ENCODE results near the gene UPB1.
"Not testable (repeated sequence)": the region's sequence is repeated elsewhere in the genome, so short reads cannot be mapped to it uniquely, and the experiment has no call there.

Gene UPB1

DNA sequence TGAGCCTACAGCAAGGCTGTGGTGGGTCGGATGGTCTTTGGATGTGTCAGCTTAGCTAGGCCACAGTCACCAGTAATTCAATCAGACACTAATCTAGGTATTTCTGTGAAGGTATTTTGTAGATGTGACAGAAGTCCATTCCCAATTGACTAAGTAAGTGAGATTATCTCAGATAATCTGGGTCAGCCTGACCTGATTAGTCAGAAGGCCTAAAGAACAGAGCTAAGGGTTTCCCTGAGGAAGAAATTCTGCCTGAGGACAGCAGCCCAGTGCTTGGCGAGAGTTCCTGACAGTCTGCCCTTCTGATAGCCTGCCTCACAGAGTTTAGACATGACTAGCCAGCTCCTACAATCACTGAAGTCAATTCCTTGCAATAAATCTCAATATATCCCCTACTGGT lies 31.1 kb downstream of the UPB1 start:
- no peak overlapping the region for H3K4me3 ChIP-seq (ENCODE audit: low read depth, low read length)

DNA sequence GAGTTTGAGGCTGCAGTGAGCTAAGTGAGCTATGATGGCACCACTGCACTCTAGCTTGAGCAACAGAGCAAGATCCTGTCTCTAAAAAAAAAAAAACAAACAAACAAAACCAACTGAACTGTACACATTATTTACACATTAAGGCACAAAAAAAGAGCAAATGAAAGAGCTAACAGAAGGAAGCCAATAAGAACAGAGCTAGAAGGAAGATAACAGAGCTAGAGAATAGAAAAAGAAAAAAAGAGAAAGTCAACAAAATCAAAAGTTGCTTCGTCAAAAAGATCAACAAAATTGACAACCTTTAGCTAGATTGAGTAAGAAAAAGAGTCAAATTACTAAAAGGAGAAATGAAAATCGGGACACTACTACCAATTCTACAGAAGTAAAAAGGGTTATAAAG lies 34.8 kb downstream of the UPB1 start:
- no peak overlapping the region for H3K4me3 ChIP-seq (ENCODE audit: low read depth, low read length)

DNA sequence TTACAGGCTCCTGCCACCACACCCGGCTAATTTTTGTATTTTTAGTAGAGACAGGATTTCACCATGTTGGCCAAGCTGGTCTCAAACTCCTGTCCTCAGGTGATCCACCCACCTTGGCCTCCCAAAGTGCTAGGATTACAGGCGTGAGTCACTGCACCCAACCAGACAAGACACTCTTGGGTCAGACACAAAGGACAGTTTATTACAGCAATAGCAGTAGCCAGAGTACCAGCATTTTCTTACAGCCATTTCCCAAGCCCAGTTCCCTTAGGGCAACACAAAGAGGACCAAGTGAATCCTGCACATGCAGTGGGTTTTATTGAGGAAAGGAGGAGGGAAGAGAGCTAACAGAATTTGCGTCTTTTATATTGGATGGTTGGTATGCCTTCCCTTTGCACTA lies 35.8 kb downstream of the UPB1 start:
- not testable (repeated sequence) for H3K4me3 ChIP-seq (ENCODE audit: low read depth, low read length)

DNA sequence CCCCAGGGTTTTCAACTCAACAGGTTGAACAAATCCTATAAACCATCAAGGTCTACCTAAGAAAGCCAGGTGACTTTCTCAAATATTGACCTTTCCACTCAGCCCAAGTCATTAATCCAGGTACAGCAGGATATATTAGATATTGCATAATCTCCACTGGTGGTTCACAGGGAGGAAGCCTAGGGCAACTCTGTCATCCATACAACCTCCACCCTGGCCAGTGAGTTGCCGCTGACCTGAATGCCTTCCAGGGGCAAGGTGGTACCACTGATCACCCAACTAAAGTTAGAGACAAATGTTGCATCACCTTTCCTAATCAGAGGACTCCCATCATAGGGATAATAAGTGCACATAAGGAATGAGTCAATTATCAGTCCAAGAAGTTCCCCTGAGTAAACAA lies 36.9 kb downstream of the UPB1 start:
- no peak overlapping the region for H3K4me3 ChIP-seq (ENCODE audit: low read depth, low read length)

DNA sequence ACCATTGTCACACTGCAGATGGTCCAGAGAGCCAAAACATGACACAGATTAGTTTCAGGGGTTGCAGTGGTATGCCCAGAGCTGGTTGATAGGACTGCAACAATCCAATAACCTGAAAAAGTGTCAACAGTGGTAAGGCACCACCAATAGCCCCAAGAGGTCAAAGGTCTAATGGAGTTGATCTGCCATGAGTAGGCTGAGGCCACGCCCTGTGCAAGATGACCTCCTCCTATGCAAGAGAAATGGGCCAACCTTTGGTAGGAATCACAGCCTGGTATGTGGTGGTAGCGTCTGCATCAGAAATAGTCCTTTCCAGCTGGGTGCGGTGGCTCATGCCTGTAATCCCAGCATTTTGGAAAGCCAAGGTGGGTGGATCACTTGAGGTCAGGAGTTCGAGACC lies 40.2 kb downstream of the UPB1 start:
- no peak overlapping the region for H3K4me3 ChIP-seq (ENCODE audit: low read depth, low read length)

DNA sequence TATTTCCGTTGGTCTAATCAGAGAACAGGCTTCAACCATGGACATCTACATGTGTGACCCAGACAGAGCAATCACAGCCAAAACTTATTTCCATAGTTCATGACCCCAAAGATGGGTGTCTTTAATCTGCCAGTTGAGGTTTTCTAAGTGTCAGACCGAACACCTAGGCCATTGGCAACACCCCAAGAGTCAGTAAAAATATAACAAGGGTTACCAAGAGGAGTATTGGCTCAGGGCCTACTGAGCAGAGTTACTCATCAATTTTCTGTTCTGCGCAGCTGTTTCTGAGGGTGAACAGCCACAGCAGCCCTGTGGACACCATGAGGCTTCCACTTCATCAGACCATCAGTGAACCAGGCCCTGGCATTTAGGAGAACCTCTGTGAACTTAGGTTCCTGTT lies 41.0 kb downstream of the UPB1 start:
- H3K4me3 ChIP-seq (ENCODE audit: low read depth, low read length) = no peak overlapping the region

DNA sequence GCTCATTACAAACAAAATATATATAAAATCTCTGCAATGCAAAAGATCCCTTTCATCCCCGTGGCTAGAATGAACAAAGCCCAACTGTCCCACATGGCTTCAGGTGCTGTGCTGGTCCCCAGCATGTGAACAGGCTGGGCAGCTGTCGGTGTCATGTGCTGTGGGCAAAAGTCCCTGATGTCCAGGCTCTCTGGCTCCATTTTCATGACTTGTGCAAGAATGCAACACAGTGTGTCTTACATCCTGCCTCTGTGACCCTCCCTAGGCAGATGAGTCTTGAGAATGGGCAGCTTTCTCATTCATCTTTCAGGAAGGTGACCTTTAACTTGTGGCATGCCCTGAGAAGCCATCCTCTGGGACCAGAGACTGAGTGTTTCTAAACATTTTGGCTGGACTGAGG lies 45.3 kb downstream of the UPB1 start:
- H3K4me3 ChIP-seq (ENCODE audit: low read depth, low read length) = no peak overlapping the region

DNA sequence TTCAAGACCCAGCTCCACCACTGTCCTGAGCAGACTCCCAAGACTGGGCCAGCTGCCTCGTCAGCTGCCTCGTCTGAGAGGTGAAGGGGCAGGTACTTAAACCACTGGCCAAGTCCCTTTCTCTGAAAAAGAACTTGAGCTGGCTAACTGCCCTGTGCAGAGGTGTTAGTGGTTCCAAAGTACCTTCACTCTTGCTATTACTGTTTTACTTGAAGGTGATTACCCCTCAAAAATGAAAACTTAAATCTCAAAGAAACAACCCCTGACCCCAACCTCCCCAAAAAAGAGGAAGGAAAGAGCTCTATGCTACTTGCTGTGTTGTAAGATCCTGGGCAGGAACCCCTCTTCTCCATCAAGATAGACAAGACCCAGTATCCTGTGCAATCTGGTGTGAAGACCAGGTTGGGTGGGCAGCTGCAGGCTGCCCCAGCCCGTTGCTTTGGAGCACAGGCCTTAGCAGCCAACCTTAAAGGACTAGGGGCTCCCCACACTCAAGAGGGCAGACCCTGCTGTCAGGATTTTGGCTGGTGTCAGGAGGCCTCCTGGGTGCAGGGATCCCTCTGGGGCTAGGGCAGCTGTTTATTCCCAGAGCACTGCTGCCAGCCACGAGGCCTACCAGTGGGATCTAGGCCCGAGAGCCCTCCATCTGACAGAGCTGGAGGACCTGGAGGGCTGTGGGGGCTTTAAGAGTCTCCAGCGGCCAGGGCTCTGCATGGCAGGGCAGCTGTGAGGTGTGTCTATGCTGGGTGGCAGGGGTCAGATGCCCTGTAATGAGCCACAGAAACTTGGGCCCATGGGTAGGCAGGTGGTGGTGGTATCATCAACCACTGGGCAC lies 46.8 kb downstream of the UPB1 start:
- no peak overlapping the region for H3K4me3 ChIP-seq (ENCODE audit: low read depth, low read length)

DNA sequence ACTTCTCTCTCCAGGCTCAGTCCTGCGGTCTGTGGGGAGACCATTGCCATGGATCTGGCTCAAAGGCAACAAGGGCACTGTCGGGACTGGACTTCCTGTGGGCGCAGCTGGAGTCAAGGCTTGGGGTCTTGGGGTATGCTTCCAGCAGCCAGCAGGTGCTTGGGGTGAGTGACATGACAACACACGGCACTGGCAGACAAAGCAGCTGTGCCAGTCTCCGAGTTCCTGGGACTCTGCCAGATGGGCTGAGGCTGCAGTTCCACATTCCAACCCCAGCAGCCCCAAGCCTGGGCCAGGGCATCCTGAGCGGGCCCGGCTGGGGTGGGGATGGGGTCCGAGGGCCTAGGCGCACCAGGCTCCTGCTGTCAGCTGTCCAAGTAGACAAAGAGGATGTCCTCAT lies 47.5 kb downstream of the UPB1 start:
- no peak overlapping the region for H3K4me3 ChIP-seq (ENCODE audit: low read depth, low read length)

DNA sequence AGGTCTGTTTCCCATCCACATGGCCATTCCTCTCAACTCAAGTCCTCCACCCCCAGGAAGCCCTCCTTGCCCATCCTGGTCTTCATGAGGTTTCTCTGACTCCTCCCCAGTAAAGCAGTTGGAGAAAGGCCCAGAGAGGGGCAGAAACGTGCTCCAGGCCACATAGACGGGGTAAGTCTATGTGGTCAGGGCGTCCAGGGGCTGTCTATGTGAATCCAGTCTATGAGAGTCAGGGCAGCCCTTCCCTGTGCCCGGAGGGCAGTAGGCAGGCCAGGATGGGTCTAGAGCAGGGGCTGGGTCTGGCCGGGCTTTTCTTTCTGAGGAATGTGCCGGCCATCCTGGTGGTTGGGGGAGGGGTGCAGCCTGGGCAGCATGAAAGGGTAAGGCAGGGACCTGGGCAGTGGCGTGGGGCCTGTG lies 48.1 kb downstream of the UPB1 start:
- H3K4me3 ChIP-seq (ENCODE audit: low read depth, low read length) = no peak overlapping the region

DNA sequence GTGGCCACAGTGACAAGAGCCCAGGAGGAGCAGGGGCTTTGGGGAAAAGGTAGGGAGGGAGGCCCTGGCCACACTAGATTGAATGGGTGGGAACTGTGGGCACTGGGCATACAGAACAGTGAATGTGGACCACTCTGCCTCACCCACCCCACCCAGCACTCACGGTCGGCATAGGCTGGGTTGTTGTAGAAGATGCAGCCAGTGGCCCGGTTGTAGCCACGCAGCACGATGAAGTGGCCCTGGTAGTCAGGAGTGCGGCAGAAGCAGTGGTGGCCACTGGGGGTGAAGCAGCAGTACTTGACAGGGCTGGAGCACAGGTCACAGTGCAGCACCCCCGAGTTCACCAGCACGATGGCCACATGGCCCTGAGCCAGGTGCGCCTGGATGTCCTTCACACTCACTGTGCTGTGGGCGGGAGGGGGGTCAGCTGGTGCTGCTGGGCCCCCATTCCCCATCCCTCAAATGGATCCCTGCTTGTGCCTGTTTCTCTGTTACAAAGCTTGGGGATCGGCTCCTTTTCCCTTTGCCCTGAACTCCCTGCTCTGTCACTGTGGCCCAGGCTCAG lies 48.6 kb downstream of the UPB1 start:
- H3K4me3 ChIP-seq (ENCODE audit: low read depth, low read length) = no peak overlapping the region

DNA sequence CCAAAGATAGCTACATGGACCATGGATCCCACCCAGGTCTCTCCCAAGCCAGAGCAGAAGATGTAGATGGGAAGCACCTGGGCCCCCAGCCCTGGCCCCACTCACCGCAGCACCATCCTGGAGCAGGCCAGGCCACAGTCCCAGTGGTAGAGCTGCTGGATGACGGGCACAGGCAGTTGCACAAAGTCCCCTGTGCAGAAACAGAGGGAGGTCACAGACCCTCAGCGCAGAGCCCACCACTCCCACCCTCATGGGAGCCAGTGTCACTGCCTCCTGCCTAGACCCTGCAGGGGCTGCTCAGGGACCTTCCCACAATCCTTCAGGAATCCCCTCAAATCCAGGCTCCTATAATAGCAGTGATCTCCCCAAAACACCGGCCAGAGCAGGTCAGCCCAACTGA lies 53.7 kb downstream of the UPB1 start:
- H3K4me3 ChIP-seq (ENCODE audit: low read depth, low read length) = no peak overlapping the region

DNA sequence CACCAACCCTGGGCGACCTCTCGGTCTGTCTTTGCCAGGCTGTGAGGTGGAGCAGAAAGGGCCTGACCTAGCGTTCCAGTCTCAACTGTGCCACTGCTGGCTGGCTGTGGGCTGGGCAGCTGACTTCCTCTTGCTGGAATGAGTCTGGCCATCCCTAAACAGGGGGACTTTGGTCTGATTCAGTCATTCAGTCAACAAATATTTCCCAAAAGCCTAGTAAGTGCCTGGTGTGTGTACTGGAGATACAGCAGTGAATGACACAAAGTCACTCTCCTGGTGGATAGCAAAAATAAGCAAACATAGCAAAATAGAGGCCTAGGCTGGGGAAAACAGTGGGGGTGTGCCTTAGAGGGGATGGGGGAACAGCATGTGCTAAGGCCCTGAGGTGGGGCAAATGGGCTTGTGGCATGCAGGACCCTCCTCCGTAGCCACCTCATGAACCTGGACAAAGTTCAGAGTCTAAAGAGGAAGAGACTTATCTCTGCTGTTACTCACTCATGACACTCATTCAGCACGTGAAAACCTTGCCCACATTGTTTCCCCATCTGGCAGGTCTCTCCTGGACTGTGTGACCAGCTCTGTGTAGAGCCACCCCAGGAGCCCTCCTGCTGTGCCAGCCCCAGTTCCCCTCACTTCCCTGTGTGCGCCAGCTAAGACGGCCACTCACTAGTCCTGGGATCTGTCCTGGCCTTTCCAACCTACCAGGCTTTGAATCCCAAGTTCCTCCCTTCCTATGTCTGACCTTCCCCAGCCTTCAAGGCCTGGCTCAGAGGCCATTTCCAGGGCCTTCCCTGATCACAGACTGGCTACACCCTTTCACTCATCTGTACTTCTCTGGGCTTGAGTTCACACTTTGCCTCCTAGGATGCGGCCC lies 55.1 kb downstream of the UPB1 start:
- H3K4me3 ChIP-seq (ENCODE audit: low read depth, low read length) = no peak overlapping the region

DNA sequence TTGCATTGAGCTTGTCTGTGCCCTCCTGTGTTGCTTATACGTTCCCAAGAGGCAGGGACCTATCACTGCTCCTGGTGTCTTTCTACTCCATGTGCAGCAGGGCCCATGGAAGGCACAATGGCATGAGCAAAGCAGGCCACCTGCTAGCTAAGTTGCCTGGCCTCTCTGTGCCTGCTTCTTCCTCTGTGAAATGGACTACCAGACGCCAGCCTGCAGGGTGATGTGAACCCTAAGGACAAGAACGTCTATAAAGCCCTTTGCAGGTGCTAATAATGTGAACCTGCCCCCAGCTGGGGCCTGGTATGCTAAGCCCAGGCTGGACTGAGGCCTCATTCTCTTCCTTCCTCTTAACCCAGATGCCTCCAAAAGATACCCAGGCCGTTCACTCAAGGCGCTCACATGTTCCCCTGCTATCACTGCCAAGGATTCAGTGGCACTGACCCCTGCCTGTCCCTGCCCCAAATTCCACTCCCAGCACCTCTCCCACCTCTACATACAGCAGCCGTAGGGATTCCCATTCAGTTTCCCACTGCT lies 55.8 kb downstream of the UPB1 start:
- H3K4me3 ChIP-seq (ENCODE audit: low read depth, low read length) = no peak overlapping the region

DNA sequence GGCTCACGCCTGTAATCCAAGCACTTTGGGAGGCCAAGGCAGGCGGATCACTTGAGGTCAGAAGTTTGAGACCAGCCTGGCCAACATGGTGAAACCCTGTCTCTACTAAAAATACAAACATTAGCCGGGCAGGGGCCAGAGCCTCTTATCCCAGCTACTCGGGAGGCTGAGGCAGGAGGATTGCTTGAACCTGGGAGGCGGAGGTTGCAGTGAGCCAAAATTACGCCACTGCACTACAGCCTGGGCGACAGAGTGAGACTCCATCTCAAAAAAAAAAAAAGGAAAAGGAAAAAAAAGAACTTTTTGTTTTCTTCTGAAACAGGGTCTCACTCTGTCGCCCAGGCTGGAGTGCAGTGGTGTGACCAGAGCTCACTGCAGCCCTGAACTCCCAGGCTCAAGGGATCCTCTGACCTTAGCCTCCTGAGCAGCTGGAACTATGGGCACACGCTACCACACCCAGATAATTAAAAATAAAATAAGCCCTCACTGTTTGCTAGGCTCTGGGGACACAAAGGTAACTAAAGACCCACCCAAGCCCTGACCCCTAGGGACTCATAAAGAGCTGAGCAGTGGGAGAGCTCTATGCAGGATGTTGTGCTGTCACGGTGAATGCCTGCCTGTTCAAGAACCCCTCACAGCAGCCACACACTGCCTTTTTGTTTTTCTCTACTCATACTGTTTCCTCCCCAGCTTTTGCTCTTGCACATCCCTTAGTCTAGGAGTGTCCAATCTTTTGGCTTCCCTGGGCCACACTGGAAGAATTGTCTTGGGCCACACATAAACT lies 57.6 kb downstream of the UPB1 start:
- H3K4me3 ChIP-seq (ENCODE audit: low read depth, low read length) = not testable (repeated sequence)

DNA sequence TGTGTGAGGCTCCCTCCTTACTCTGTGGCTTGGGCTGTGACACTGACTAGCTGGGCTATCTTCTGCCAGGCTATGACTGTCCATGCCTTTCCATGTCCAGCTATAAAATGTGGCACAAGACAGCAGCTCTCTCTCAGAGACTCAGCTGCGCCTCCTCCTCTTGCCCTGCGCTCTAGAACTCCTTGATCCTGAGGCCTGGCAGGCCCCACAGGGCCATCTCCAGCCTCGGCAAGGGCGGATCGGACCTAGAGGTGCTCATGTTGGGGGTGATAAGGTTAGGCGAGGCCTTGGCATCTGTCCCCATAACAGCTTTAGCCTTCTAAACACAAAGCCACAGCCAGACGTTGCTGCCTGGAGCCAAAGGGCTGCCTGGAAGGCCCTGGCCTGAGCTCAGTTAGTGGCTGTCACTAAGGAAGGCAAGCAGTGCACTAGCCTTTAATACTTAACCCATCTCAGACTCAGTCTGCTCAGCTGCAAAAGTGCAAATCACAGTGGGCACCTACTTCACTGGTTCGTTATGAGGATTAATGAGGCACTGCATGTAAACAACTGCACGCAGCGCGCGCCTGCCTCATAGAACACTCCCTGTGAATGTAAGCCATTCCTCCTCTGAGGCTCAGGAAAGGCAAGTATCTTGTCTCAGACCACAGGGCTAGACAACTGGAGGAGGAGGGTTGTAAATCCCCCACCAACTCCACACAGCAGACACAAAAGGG lies 58.6 kb downstream of the UPB1 start:
- H3K4me3 ChIP-seq (ENCODE audit: low read depth, low read length) = peak overlapping the region; percentile 69

DNA sequence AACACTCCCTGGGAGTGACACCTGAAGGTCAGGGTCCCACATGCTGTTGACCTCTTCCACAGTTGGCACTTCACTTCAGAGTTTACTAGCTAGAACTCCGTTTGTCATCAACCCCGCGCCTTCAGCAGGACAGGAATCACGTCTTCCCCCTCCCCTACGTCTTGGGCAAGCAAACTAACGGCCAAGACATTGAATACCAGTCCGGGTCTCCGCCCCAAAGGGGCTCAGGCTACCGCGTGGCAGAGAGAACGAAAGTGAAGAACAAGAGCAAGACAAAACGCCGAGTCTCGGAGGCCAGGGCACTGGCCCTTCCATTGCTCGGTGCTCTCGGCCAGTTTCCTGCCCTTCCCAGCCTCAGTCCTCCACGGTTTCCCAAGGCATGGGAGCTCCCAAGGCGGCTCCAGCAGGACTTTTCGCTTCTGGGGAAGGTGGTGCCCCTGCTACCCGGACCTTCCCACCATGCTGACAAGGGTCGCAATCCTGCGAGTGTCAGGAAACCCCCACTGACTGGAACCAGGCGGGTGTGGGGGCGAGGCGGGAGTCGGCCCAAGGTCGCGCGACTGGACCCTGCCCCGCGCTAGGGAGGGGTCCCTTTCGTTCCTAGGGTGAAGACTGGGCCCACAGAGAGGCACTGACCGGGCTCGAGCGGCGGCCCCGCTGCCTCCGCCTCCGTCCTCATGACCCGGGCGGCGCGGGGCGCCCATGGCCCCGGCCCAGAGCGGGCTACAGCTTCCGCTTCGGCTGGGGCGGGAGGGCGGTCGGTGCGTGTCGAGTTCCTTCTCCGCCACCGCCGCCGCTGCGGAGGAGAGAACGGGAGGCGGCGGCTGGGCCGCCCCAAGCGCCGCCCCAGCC lies 59.4 kb downstream of the UPB1 start, which contains the start of gene GUCD1:
GUCD1 (minus strand) TSS at position 826 of the 852 bp plus-strand sequence; CDS start at position 679, 147 bp downstream.
- H3K4me3 ChIP-seq (ENCODE audit: low read depth, low read length) = peak within 1 kb of the TSS; percentile 83

DNA sequence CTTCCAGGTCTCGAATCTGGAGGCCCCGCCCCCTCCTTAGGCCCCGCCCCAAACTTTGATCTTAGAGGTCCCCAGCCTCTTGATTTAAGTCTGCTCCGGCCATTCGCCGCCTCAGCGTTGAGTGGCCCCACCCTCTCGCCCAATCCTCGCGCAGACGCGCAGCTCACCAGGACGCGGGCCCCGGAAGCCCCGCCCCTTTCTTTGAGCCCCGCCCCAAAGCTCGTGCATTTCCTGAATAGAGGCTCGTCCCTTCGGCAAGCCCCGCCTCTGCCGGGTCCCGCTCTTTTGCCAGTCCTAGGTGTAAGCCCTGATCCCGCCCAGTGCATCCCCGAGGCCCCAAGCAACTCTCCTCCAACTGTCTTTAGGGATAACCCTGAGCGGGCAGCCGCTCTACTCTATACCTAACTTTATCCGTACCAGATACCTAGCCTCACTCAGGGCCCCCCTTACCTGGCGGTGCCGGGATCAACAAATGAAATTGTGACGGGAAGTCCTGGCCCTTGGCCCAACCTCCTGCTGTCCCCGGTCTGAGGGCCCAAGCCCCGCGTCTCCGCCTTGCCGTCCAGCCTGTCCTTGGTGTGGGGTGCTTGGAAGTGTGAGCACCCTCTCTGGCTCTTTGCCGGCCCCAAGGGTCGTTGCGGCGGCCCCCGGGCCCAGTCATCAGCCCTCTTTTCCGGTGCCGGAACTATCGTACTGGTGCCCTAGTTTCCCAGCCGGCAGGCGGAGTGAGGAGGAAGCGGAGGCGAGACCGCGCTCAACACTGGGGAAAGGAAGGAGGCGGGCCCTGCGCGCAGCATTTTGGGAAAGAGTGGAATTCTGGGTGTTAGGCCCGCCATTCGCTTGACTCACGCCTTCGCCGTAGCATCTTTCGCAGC lies 60.3 kb downstream of the UPB1 start, which contains the start of gene SNRPD3:
SNRPD3 (plus strand) TSS at position 835 of the 875 bp plus-strand sequence. CDS start 1,676 bp downstream, outside the sequence.
- H3K4me3 ChIP-seq (ENCODE audit: low read depth, low read length) = peak within 1 kb of the TSS; percentile 83
